HG03439 (cell line): ENCODE data around the gene TAS2R46.
"Not testable (repeated sequence)": the region's sequence is repeated elsewhere in the genome, so short reads cannot be mapped to it uniquely, and the experiment has no call there.

Experiments used
- ATAC-seq: cut with Tn5 transposase; IDR thresholded peaks from one replicate; pipeline ENCODE4 v1.9.1; 2021; ENCODE audit warnings: mild to moderate bottlenecking, moderate library complexity; ENCODE audit not compliant: unreplicated experiment

TAS2R46 gene

GRCh38 chr12:11039171-11039570 lies 22.9 kb downstream of the TAS2R46 start:
- no peak for ATAC-seq

GRCh38 chr12:11033959-11034358 lies 28.1 kb downstream of the TAS2R46 start:
- not testable (repeated sequence) for ATAC-seq

GRCh38 chr12:11031307-11031706 lies 30.8 kb downstream of the TAS2R46 start, which contains the start of gene TAS2R31:
TAS2R31 (minus strand) TSS chr12:11031407; CDS start chr12:11031335, 72 bp downstream.
- ATAC-seq = no peak

- no peak for ATAC-seq
These were observed 36.0 kb downstream of the TAS2R46 start for GRCh38 chr12:11026118-11026517.

GRCh38 chr12:11023387-11023786 lies 38.7 kb downstream of the TAS2R46 start:
- no peak for ATAC-seq

GRCh38 chr12:11022520-11022919 lies 39.6 kb downstream of the TAS2R46 start, which contains the start of gene TAS2R19:
TAS2R19 (minus strand) TSS chr12:11022620; CDS start chr12:11022571, 49 bp downstream.
- ATAC-seq = no peak

GRCh38 chr12:11016937-11017336 lies 45.2 kb downstream of the TAS2R46 start:
- ATAC-seq = no peak

GRCh38 chr12:11015775-11016430 lies 46.2 kb downstream of the TAS2R46 start:
- ATAC-seq = no peak

- ATAC-seq = no peak
These were observed 47.9 kb downstream of the TAS2R46 start for GRCh38 chr12:11014234-11014633.
